Measurements from ENCODE around the gene GSX2. TPM values are rescaled to one million over a fixed set of nuclear protein-coding genes. Genes with fewer than 3 reads are reported as not detected.

Gene GSX2
- total and polyA plus RNA-seq, 2 of the 8 experiments (the other 6 are each of a cell fraction or from before 2014, with no cell fraction given): not detected

- H2BK120ac ChIP-seq (replicated peaks; ENCODE audit: low read depth, low read length): no peak overlapping the region
- no peaks in the 10 kb centered on the region for H3K79me1 ChIP-seq (ENCODE audit: low read depth, low read length)
- no peaks in the 10 kb centered on the region for H3K36me3 ChIP-seq (ENCODE audit: control insufficient read depth in 2 of 4, insufficient read depth in 4 of 4, low read length in 3 of 4)
- H2AK5ac ChIP-seq (ENCODE audit: low read depth, low read length): no peak overlapping the region
- no peak overlapping the region for H2BK5ac ChIP-seq (ENCODE audit: low read depth, low read length)
- no peak overlapping the region for H3K4ac ChIP-seq (replicated peaks; ENCODE audit: insufficient read length, low read depth, low read length)
- POLR2A ChIA-PET (ENCODE audit: partially characterized antibody): no interaction called here
- no peak for DNase-seq (ENCODE audit: low read depth in 1 of 2, low spot score in 2 of 2)
- 75% methylated on average over 1 of the region's 1 CpG; no CpG with 5 or more reads in 1 of the 2 experiments for WGBS, 2 experiments (ENCODE audit: extremely low coverage in 1 of 2, insufficient coverage in 1 of 2, insufficient read length in 1 of 2, insufficient replicate concordance in 2 of 2, low coverage in 1 of 2, low lambda C conversion rate in 2 of 2, missing lambda C conversion rate in 1 of 2)
- H3K79me2 ChIP-seq (ENCODE audit: control insufficient read depth in 1 of 2, insufficient read depth in 2 of 2, low read length in 2 of 2): no peaks in the 10 kb centered on the region
- H3K18ac ChIP-seq (ENCODE audit: extremely low read depth, low read length): no peak overlapping the region
- H3K9ac ChIP-seq (replicated peaks in 1 of 4; ENCODE audit: extremely low read depth in 1 of 4, low read depth in 3 of 4, low read length in 3 of 4): no peak overlapping the region
- no peak overlapping the region for H3K27ac ChIP-seq (ENCODE audit: low read depth, low read length)
- H2AFZ ChIP-seq (ENCODE audit: low read length): no peak overlapping the region
- no peak overlapping the region for H3K14ac ChIP-seq (ENCODE audit: insufficient read length)
- H3K23me2 ChIP-seq (ENCODE audit: low read depth, low read length): no peaks in the 10 kb centered on the region
- H3K9me3 ChIP-seq (ENCODE audit: insufficient read depth in 2 of 2, low read depth in 1 of 2, low read length in 1 of 2): no peaks in the 10 kb centered on the region
- no peak overlapping the region for H3K4me3 ChIP-seq (ENCODE audit: extremely low read depth in 1 of 4, insufficient read depth in 2 of 4, low read depth in 3 of 4, low read length in 4 of 4)
- H2BK12ac ChIP-seq (ENCODE audit: low read depth, low read length): no peak overlapping the region
- H4K91ac ChIP-seq (replicated peaks; ENCODE audit: insufficient read length, low read length): no peak overlapping the region
- H2BK20ac ChIP-seq (ENCODE audit: low read length): no peak overlapping the region
- no peak overlapping the region for H3K56ac ChIP-seq (replicated peaks; ENCODE audit: insufficient read length, low read depth, low read length)
- CTCF ChIA-PET (ENCODE audit: partially characterized antibody): no interaction called here
- H3K23ac ChIP-seq (ENCODE audit: insufficient read length): no peak overlapping the region
- no peak overlapping the region for H3K4me2 ChIP-seq (ENCODE audit: insufficient read depth in 1 of 2, low read depth in 2 of 2, low read length in 2 of 2)
- peaks cover 0 to 4% (median under 1%) of the 10 kb centered on the region in 4 experiments; a peak in 1 of 7 replicates for H3K27me3 ChIP-seq (replicated peaks in 1 of 4; ENCODE audit: control insufficient read depth in 3 of 4, extremely low read depth in 1 of 4, insufficient read depth in 3 of 4, low read length in 3 of 4)
- no peaks in the 10 kb centered on the region for H3K4me1 ChIP-seq (replicated peaks in 1 of 4; ENCODE audit: control insufficient read depth in 3 of 4, insufficient read depth in 4 of 4, low read length in 3 of 4)
- no peak overlapping the region for H4K8ac ChIP-seq (ENCODE audit: extremely low read depth, insufficient read depth, low read length)
- H4K5ac ChIP-seq (ENCODE audit: insufficient read length, low read depth, low read length): no peak overlapping the region
- H2BK15ac ChIP-seq (ENCODE audit: low read length): no peak overlapping the region
- no peaks in the 10 kb centered on the region for H4K20me1 ChIP-seq (replicated peaks in 1 of 2; ENCODE audit: control insufficient read depth in 1 of 2, insufficient read depth in 2 of 2, low read length in 2 of 2)
- no peak for FAIRE-seq
- TF ChIP-seq KDM4A (IDR thresholded peaks at IDR 0.05; ENCODE audit: low read depth, low read length, severe bottlenecking) (no peak), RFX5 (IDR thresholded peaks at IDR 0.05; ENCODE audit: borderline replicate concordance, low read depth, low read length) (no peak), FOSL1 (IDR thresholded peaks at IDR 0.05; ENCODE audit: insufficient read depth, low read depth, low read length) (no peak), SUZ12 (IDR thresholded peaks at IDR 0.05; ENCODE audit: low read length) (no peak)
These were observed 17.8 kb upstream of the GSX2 start for GRCh38 chr4:54082168-54082567.

Data from H1 (cell line).